Neutrophil (primary cell): Measurements from ENCODE around the gene TIMD4.
"Not testable (repeated sequence)": the region's sequence is repeated elsewhere in the genome, so short reads cannot be mapped to it uniquely, and the experiment has no call there.

Experiments
- H3K27ac ChIP-seq: fragments of 200-600 bp; sonication (generic); 2 replicates; pipeline ENCODE4 v1.5.1; 2016; ENCODE audit warnings: mild to moderate bottlenecking, moderate library complexity
- H3K27me3 ChIP-seq: fragments of 200-600 bp; sonication (generic); 2 replicates; pipeline ENCODE4 v1.6.0; 2016; ENCODE audit warnings: mild to moderate bottlenecking
- H3K36me3 ChIP-seq: fragments of 200-600 bp; sonication (generic); 2 replicates; pipeline ENCODE4 v1.5.1; 2017
- H3K4me1 ChIP-seq, 2 experiments: fragments of 200-600 bp in 1 of 2; sonication (generic) in 1 of 2; 1 replicate in 1 of 2; 2 replicates in 1 of 2; pipeline versions ENCODE4 v1.5.1 to v1.6.1; 2013 to 2016; ENCODE audit warnings: low read depth in 1 of 2, low read length in 1 of 2, mild to moderate bottlenecking in 1 of 2, moderate library complexity in 1 of 2; ENCODE audit not compliant: control insufficient read depth in 1 of 2, insufficient read depth in 1 of 2
- H3K4me3 ChIP-seq, 2 experiments: fragments of 200-600 bp in 1 of 2; sonication (generic) in 1 of 2; 1 replicate in 1 of 2; 2 replicates in 1 of 2; pipeline ENCODE4 v1.5.1; 2013 to 2016; ENCODE audit warnings: low read depth in 1 of 2, low read length in 1 of 2, mild to moderate bottlenecking in 1 of 2, moderate library complexity in 1 of 2
- H3K9me3 ChIP-seq: fragments of 200-600 bp; sonication (generic); 2 replicates; pipeline ENCODE4 v1.5.1; 2016
- CTCF ChIP-seq: fragments of 200-600 bp; sonication (generic); IDR thresholded peaks from 2 replicates; pipeline ENCODE4 v1.5.1; 2016; ENCODE audit warnings: antibody characterized with exemption

Gene TIMD4

GRCh38 chr5:156981481-156981880 lies 18.5 kb upstream of the TIMD4 start:
- no peaks in the 10 kb centered on the region for H3K4me1 ChIP-seq
- no peak overlapping the region for H3K4me3 ChIP-seq
- H3K27ac ChIP-seq, result no peak overlapping the region
- no peak for TF ChIP-seq CTCF
- no peaks in the 10 kb centered on the region for H3K36me3 ChIP-seq
- H3K27me3 ChIP-seq, result no peaks in the 10 kb centered on the region
- no peaks in the 10 kb centered on the region for H3K9me3 ChIP-seq

GRCh38 chr5:156974328-156974727 lies 11.3 kb upstream of the TIMD4 start:
- Histone ChIP-seq H3K4me1 (no peaks in the 10 kb centered on the region), H3K27ac (no peak overlapping the region), H3K36me3 (no peaks in the 10 kb centered on the region), H3K4me3 (no peak overlapping the region), H3K27me3 (no peaks in the 10 kb centered on the region), H3K9me3 (no peaks in the 10 kb centered on the region)
- TF ChIP-seq CTCF, result no peak

- TF ChIP-seq CTCF, result no peak
- no peaks in the 10 kb centered on the region for H3K36me3 ChIP-seq
Observed at GRCh38 chr5:156971848-156972525, 9.0 kb upstream of the TIMD4 start.

GRCh38 chr5:156971415-156971814 lies 8.4 kb upstream of the TIMD4 start:
- Histone ChIP-seq H3K27ac (no peak overlapping the region), H3K4me1 (no peaks in the 10 kb centered on the region), H3K4me3 (no peak overlapping the region), H3K36me3 (no peaks in the 10 kb centered on the region), H3K9me3 (no peaks in the 10 kb centered on the region), H3K27me3 (no peaks in the 10 kb centered on the region)
- TF ChIP-seq CTCF, result no peak

More at GRCh38 chr5:156971848-156972525, 9.0 kb upstream of the TIMD4 start:
- no peak overlapping the region for H3K4me3 ChIP-seq
- no peak overlapping the region for H3K27ac ChIP-seq
- no peaks in the 10 kb centered on the region for H3K27me3 ChIP-seq
- H3K4me1 ChIP-seq, result no peaks in the 10 kb centered on the region
- no peaks in the 10 kb centered on the region for H3K9me3 ChIP-seq

GRCh38 chr5:156967386-156967785 lies 4.4 kb upstream of the TIMD4 start:
- H3K27me3 ChIP-seq, H3K4me3 ChIP-seq, H3K4me1 ChIP-seq, H3K27ac ChIP-seq, H3K36me3 ChIP-seq, H3K9me3 ChIP-seq: not testable (repeated sequence)

GRCh38 chr5:156956321-156956720 lies 6.7 kb downstream of the TIMD4 start:
- no peak overlapping the region for H3K4me3 ChIP-seq

More at GRCh38 chr5:156956321-156956720, 6.7 kb downstream of the TIMD4 start:
- no peaks in the 10 kb centered on the region for H3K9me3 ChIP-seq
- H3K4me1 ChIP-seq, result no peaks in the 10 kb centered on the region
- H3K36me3 ChIP-seq, result no peaks in the 10 kb centered on the region
- no peaks in the 10 kb centered on the region for H3K27me3 ChIP-seq
- no peak for TF ChIP-seq CTCF
- no peak overlapping the region for H3K27ac ChIP-seq
